ENCODE measurements around the gene VAMP2. TPM values are rescaled to one million over a fixed set of nuclear protein-coding genes. Genes with fewer than 3 reads are reported as not detected.
"Not testable (repeated sequence)": the region's sequence is repeated elsewhere in the genome, so short reads cannot be mapped to it uniquely, and the experiment has no call there.

Gene VAMP2
- total RNA-seq, 2 experiments from 2014 or later = 30.0 to 33.7 TPM

DNA sequence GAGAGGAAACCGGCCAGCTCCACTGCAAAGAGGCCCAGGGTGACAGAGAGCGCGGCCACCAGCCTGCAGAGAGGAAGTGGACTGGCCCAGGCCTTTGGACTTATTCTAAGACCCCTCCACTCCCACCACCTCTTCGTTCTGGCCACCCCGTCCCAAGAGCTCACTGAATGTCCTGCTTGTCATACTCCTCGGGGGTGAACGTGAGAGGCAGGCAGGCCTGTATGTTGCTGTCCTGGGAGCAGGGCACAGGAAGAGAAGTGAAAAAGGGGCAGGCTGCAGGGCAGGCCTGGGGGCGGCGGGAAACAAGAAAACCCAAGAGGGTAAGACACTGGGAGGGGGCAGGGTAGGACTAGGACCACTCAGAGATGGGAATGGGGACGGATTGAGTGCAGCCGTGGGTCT, 13.0 kb upstream of the VAMP2 start:
- ChIA-PET CTCF (interaction anchor here (1.4 to 2.7 kb wide), 2 partner anchors 12 to 56 kb away, joined by 3 to 14 read pairs; partner anchors contain the start of gene ALOXE3), POLR2A (interaction anchor here (0.6 to 6.8 kb wide), 6 partner anchors 11 to 72 kb away, joined by 3 to 273 read pairs (median 6); partner anchors contain the start of genes BORCS6, CTC1 and PFAS)
- TF ChIP-seq, protein P1, sequence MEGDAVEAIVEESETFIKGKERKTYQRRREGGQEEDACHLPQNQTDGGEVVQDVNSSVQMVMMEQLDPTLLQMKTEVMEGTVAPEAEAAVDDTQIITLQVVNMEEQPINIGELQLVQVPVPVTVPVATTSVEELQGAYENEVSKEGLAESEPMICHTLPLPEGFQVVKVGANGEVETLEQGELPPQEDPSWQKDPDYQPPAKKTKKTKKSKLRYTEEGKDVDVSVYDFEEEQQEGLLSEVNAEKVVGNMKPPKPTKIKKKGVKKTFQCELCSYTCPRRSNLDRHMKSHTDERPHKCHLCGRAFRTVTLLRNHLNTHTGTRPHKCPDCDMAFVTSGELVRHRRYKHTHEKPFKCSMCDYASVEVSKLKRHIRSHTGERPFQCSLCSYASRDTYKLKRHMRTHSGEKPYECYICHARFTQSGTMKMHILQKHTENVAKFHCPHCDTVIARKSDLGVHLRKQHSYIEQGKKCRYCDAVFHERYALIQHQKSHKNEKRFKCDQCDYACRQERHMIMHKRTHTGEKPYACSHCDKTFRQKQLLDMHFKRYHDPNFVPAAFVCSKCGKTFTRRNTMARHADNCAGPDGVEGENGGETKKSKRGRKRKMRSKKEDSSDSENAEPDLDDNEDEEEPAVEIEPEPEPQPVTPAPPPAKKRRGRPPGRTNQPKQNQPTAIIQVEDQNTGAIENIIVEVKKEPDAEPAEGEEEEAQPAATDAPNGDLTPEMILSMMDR (IDR thresholded peaks at IDR 0.05) = no peak
- intact Hi-C loops (cut with micrococcal nuclease) = no loop called here
- H3K9me3 Mint-ChIP-seq = no peaks in the 10 kb centered on the region
- no peaks in the 10 kb centered on the region for H3K36me3 Mint-ChIP-seq (ENCODE audit: low read depth)
- H3K4me3 Mint-ChIP-seq = peak overlapping the region; percentile 89
- H3K4me1 Mint-ChIP-seq (ENCODE audit: low read depth) = peaks cover 39% of the 10 kb centered on the region
- DNase-seq (peak; percentile 38), ATAC-seq (peak; percentile 4)
- H3K27ac Mint-ChIP-seq = peak overlapping the region; percentile 92
- H3K27me3 Mint-ChIP-seq = no peaks in the 10 kb centered on the region

DNA sequence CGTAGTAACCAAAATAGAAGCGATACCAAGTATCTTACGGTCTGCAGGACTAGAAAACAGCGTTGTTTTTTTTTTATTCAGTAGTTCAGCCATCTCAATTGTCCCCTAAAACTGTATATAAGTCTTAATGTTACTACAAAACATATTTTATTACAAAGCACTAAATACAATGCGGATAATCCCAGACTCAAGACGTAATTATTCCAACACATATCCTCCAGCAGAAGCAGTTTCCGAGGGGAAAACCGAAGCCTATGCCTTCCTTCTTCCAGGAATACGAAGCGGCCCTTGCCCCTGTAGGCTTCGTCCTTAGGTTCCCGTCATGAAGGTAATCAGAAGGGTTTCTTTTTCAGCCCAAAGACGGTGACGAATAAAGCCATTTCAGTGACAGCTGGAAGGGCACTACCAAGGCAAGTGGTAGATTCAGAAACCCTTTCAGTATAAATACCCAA, 11.1 kb upstream of the VAMP2 start:
- ATAC-seq = no peak
- no peak for DNase-seq
- ChIA-PET POLR2A (interaction anchor here (0.7 to 6.8 kb wide), 44 partner anchors 13 to 775 kb away, joined by 3 to 476 read pairs (median 7); partner anchors contain the start of genes ALOXE3, AURKB, BORCS6 and CTC1), CTCF (interaction anchor here (0.7 to 1.7 kb wide), 7 partner anchors 10 to 75 kb away, joined by 3 to 11 read pairs (median 3); partner anchors contain the start of gene PFAS)
- no peaks in the 10 kb centered on the region for H3K27me3 Mint-ChIP-seq
- no peaks in the 10 kb centered on the region for H3K9me3 Mint-ChIP-seq
- no peaks in the 10 kb centered on the region for H3K36me3 Mint-ChIP-seq (ENCODE audit: low read depth)
- H3K4me3 Mint-ChIP-seq = peak overlapping the region; percentile 89
- peaks cover 39% of the 10 kb centered on the region for H3K4me1 Mint-ChIP-seq (ENCODE audit: low read depth)
- peak overlapping the region; percentile 100 for H3K27ac Mint-ChIP-seq
- intact Hi-C loops (cut with micrococcal nuclease) = no loop called here
- TF ChIP-seq, protein P1 (IDR thresholded peaks at IDR 0.05) = no peak

DNA sequence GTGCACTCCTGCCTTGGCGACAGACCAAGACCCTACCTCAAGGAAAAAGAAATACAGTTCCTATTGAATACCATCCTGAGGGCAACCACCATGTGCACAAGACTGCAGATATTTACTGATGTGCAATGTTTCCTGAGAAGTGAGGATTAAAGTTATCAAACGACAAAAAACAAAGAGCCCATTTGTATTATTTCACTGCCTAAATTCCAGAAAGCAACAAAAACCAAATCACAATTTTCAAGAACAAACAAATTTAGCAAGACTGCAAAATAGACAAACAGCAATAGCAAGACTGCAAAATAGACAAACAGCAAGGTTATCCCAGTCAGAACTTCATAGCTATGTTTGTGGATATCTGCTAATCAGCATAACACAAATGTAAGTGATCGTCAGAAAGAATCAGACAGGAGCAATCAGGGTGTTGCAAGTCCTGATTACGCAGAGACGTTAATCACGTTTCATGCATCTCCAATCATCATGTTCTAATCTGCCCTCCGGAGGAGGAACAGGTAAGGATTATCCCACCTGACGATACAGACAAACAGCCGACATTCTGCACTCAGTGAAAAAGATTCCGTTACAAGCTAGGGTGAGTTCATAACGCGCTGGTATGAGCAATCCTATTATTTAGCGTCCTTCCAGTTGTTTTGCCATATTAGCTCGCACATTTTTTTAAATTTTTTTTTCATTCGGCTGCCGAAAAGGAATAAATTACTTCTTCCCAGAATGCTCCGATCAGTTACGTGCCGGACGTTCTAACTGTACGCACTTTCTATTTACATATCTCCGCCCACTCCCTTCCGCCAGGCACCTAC, 10.5 kb upstream of the VAMP2 start:
- Mint-ChIP-seq H3K27ac (peak overlapping the region; percentile 100), H3K27me3 (no peaks in the 10 kb centered on the region), H3K36me3 (ENCODE audit: low read depth) (no peaks in the 10 kb centered on the region), H3K4me1 (ENCODE audit: low read depth) (peaks cover 39% of the 10 kb centered on the region), H3K9me3 (no peaks in the 10 kb centered on the region), H3K4me3 (peak overlapping the region; percentile 89)
- intact Hi-C loops (cut with micrococcal nuclease) = no loop called here
- CTCF ChIA-PET = interaction anchor here (0.7 to 1.7 kb wide), 9 partner anchors 9 to 204 kb away, joined by 3 to 11 read pairs (median 3); partner anchors contain the start of genes KRABD2 and PFAS
- peak; percentile 86 for ATAC-seq
- POLR2A ChIA-PET = interaction anchor here (0.6 to 6.8 kb wide), 47 partner anchors 13 to 776 kb away, joined by 3 to 476 read pairs (median 6); partner anchors contain the start of genes ALOXE3, AURKB, BORCS6 and CTC1
- TF ChIP-seq, protein P1 (IDR thresholded peaks at IDR 0.05) = no peak
- DNase-seq = peak; percentile 96

DNA sequence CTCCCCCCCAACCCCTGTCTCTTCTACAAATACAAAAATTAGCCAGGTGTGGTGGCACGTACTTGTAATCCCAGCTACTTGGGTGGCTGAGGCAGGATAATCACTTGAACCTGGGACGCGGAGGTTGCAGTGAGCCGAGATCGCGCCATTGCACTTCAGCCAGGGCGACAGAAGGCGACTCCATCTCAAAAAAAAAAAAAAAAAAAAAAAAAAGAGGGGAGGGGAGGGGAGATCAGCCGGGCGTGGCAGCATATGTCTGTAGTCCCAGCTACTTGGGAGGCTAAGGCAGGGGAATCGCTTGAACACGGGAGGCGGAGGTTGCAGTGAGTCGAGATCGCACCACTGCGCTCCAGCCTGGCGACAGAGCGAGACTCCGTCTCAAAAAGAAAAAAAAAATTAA, 7.4 kb upstream of the VAMP2 start:
- intact Hi-C loops (cut with micrococcal nuclease) = not testable (repeated sequence)
- POLR2A ChIA-PET = interaction anchor here (5.9 kb wide), 1 partner anchor 16 kb away, joined by 476 read pairs; the partner anchor contains the start of genes PER1 and VAMP2

DNA sequence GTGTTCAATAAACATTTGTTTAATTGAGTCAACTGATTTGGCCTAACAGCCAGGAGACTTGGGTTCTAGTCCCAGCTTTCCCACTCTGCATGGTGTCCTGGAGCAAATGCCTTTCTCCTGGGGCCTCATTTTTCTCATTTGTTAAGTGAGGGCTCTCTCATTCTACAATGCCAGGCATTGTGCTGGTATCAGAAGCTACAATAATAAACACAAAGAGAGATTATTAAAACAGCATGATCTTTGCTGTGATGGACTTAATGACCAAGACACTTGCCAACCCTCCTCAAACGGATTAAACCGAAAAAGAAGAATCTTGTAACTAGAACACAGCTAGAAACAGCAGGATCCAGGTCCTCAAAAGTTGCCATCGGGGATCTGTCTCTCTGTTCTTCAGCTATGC, 4.8 kb upstream of the VAMP2 start:
- H3K9me3 Mint-ChIP-seq = no peaks in the 10 kb centered on the region
- H3K4me1 Mint-ChIP-seq (ENCODE audit: low read depth) = peaks cover 24% of the 10 kb centered on the region
- TF ChIP-seq, protein P1 (IDR thresholded peaks at IDR 0.05) = no peak
- ChIA-PET POLR2A (interaction anchor here (0.6 to 1.8 kb wide), 10 partner anchors 8 to 43 kb away, joined by 3 to 5 read pairs (median 4); partner anchors contain the start of genes AURKB and HES7), CTCF (interaction anchor here (0.9 to 2.1 kb wide), 4 partner anchors 8 to 49 kb away, joined by 3 to 7 read pairs (median 4); no protein-coding TSS in a partner anchor)
- DNase-seq = no peak
- no peak overlapping the region for H3K4me3 Mint-ChIP-seq
- no peak overlapping the region for H3K27ac Mint-ChIP-seq
- H3K36me3 Mint-ChIP-seq (ENCODE audit: low read depth) = no peaks in the 10 kb centered on the region
- no peaks in the 10 kb centered on the region for H3K27me3 Mint-ChIP-seq
- ATAC-seq = no peak
- intact Hi-C loops (cut with micrococcal nuclease) = no loop called here

More for the DNA sequence above, 7.4 kb upstream of the VAMP2 start:
- not testable (repeated sequence) for H3K27ac Mint-ChIP-seq; H3K9me3 Mint-ChIP-seq; DNase-seq; H3K4me3 Mint-ChIP-seq; ATAC-seq; H3K27me3 Mint-ChIP-seq; H3K36me3 Mint-ChIP-seq (ENCODE audit: low read depth)
- peaks cover 25% of the 10 kb centered on the region for H3K4me1 Mint-ChIP-seq (ENCODE audit: low read depth)
- CTCF ChIA-PET = interaction anchor here (1.2 to 1.3 kb wide), 2 partner anchors 9 to 10 kb away, joined by 3 read pairs; no protein-coding TSS in a partner anchor

Measured in activated CD8-positive, alpha-beta T cell treated with anti-CD3 and anti-CD28 coated beads for 36 hours (primary cell).